Measurements from ENCODE around the gene PDXP. TPM values are rescaled to one million over a fixed set of nuclear protein-coding genes. Genes with fewer than 3 reads are reported as not detected.

The PDXP gene
- total RNA-seq, 1 experiment from 2014 or later, result 36.9 TPM

DNA sequence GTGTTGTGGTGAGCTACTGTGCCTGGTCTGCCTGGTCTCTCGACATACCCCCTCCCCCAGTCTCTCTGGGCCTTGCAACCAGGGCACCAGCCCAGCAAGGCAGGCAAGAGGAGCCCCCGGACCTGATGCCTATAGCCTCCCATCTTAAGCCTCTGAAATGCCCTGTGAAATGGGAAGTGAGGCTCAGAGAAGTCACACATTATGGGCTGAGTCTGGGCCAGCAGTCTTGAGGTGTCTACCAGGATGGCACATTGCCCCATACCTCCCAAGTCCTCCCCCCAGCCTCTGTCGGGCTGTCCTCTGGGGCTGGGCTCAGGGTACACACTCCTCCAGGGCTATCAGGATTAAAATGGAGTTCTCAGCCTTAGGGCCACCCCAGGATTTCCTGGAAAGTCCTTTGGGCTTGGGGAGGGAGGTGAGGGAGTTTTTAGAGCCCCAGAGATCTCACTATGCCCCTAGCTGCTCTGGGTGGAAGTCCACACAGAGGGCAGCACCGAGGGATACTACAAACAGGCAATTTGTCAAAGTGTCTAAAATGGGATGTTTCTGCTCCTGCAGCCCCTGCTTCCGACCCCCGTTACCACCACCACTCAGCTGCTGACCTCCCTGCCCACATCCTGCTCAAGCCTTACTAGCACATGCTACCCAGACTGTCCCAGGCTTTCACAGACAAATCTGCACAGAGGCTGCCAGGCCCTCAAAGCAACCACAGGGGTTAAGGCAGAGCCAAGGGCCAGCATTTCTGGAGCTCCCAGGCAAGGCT is 22.2 kb upstream of the PDXP start:
- Histone ChIP-seq H3K4me2 (ENCODE audit: low read length) (no peak overlapping the region), H3K27ac (ENCODE audit: low read length) (no peak overlapping the region), H3K79me2 (ENCODE audit: low read length) (0 out of 2 replicates have a peak, but pooled peaks cover 6% of the 10 kb centered on the region), H3K4me3 (ENCODE audit: low read length) (no peak overlapping the region), H3K4me1 (ENCODE audit: insufficient read depth, low read length) (peaks cover 9% of the 10 kb centered on the region; the same call in 1 of the 2 replicates), H3K9ac (ENCODE audit: low read length) (no peak overlapping the region), H3K27me3 (ENCODE audit: low read length) (no peaks in the 10 kb centered on the region), H3K36me3 (ENCODE audit: low read depth, low read length) (no peaks in the 10 kb centered on the region), H3F3A (ENCODE audit: low read length, unreplicated experiment) (no peaks in the 10 kb centered on the region), H2AFZ (ENCODE audit: low read length) (no peak overlapping the region), H3K9me3 (ENCODE audit: low read length) (no peaks in the 10 kb centered on the region), H3K9me2 (replicated peaks; ENCODE audit: low read length) (no peaks in the 10 kb centered on the region), H4K20me1 (ENCODE audit: low read length) (no peaks in the 10 kb centered on the region)
- ChIA-PET POLR2A (ENCODE audit: unreplicated experiment) (no interaction called here), CTCF (no interaction called here)
- no TSS peak for BruUV-seq (replicated peaks)
- TF ChIP-seq, protein P1, sequence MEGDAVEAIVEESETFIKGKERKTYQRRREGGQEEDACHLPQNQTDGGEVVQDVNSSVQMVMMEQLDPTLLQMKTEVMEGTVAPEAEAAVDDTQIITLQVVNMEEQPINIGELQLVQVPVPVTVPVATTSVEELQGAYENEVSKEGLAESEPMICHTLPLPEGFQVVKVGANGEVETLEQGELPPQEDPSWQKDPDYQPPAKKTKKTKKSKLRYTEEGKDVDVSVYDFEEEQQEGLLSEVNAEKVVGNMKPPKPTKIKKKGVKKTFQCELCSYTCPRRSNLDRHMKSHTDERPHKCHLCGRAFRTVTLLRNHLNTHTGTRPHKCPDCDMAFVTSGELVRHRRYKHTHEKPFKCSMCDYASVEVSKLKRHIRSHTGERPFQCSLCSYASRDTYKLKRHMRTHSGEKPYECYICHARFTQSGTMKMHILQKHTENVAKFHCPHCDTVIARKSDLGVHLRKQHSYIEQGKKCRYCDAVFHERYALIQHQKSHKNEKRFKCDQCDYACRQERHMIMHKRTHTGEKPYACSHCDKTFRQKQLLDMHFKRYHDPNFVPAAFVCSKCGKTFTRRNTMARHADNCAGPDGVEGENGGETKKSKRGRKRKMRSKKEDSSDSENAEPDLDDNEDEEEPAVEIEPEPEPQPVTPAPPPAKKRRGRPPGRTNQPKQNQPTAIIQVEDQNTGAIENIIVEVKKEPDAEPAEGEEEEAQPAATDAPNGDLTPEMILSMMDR (conservative IDR thresholded peaks at IDR 0.05; ENCODE audit: low read depth, low read length), result 0 out of 2 replicates have a peak, but pooled peaks have one; percentile 10
- no peak for TF ChIP-seq EZH2 (IDR thresholded peaks at IDR 0.05; ENCODE audit: low read length, unreplicated experiment)
- TF ChIP-seq EZH2phosphoT487 (IDR thresholded peaks at IDR 0.05; ENCODE audit: borderline replicate concordance, low read length), result no peak
- ATAC-seq (no peak), DNase-seq (no peak)
- intact Hi-C loops (cut with micrococcal nuclease), result no loop called here

DNA sequence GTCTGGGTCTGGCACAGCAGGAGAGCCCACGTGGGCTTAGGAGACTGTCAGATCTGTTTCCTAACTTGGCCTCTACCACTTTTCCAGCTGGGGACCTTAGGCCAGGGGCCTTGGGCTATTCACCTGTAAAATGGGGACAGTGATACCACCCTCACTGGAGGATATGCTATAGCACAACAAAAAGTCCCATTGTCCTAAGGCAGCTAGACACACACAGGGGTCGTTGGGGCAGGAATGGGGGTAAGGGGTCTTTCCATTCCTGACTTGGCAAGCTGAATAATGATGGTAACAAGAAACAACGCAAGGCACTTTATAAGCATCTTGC is 21.6 kb upstream of the PDXP start:
- Histone ChIP-seq H3K36me3 (ENCODE audit: low read depth, low read length) (no peaks in the 10 kb centered on the region), H3K9me3 (ENCODE audit: low read length) (no peaks in the 10 kb centered on the region), H4K20me1 (ENCODE audit: low read length) (no peaks in the 10 kb centered on the region), H3K27me3 (ENCODE audit: low read length) (no peaks in the 10 kb centered on the region), H3K9ac (ENCODE audit: low read length) (no peak overlapping the region), H3K9me2 (replicated peaks; ENCODE audit: low read length) (no peaks in the 10 kb centered on the region), H3K4me1 (ENCODE audit: insufficient read depth, low read length) (peaks cover 9% of the 10 kb centered on the region; the same call in 1 of the 2 replicates), H3K79me2 (ENCODE audit: low read length) (0 out of 2 replicates have a peak, but pooled peaks cover 6% of the 10 kb centered on the region), H3F3A (ENCODE audit: low read length, unreplicated experiment) (no peaks in the 10 kb centered on the region), H3K4me2 (ENCODE audit: low read length) (no peak overlapping the region), H2AFZ (ENCODE audit: low read length) (no peak overlapping the region), H3K4me3 (ENCODE audit: low read length) (no peak overlapping the region), H3K27ac (ENCODE audit: low read length) (no peak overlapping the region)
- intact Hi-C loops (cut with micrococcal nuclease), result no loop called here
- CTCF ChIA-PET, result no interaction called here
- no peak for ATAC-seq
- no TSS peak for BruUV-seq (replicated peaks)
- no peak for DNase-seq
- no peak for TF ChIP-seq EZH2 (IDR thresholded peaks at IDR 0.05; ENCODE audit: low read length, unreplicated experiment)
- no peak for TF ChIP-seq EZH2phosphoT487 (IDR thresholded peaks at IDR 0.05; ENCODE audit: borderline replicate concordance, low read length)
- POLR2A ChIA-PET (ENCODE audit: unreplicated experiment), result no interaction called here

DNA sequence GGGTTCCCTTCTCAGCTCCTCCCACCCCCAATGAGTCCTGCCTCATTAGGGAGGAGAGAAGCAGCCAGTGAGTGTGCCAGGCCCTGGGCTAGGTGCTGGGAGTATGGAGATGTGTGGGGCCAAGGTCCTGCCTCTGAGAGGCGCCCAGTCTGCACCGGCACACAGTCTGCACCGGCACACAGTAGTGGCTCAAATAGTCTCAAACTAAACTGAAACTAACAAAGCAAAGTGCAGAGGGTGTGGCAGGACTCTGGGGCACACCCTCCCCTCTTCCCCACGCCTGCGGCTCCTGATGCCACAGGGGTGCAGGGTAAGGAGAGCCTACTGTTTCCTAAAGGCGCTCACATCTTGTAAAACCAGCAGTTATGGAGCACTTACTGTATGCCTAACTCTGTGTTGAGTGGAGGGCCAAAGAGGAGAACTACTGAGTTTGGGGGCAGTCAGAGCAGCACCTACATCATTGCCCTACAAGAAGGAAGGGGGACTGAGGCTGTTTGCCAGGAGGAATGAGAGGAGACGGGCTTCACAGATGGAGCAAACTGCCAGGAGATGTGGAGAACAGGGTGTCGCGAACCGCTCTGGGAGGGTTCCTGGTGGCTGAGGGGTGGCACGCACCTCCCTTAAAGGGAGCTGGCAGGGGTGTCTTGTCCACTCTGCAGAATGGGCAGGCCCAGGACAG is 20.0 kb upstream of the PDXP start:
- no peaks in the 10 kb centered on the region for H3F3A ChIP-seq (ENCODE audit: low read length, unreplicated experiment)
- no peaks in the 10 kb centered on the region for H3K27me3 ChIP-seq (ENCODE audit: low read length)
- H3K4me3 ChIP-seq (ENCODE audit: low read length), result no peak overlapping the region
- no peak overlapping the region for H3K4me2 ChIP-seq (ENCODE audit: low read length)
- H3K27ac ChIP-seq (ENCODE audit: low read length), result no peak overlapping the region
- BruUV-seq (replicated peaks), result no TSS peak
- H3K79me2 ChIP-seq (ENCODE audit: low read length), result 0 out of 2 replicates have a peak, but pooled peaks cover 6% of the 10 kb centered on the region
- H3K9ac ChIP-seq (ENCODE audit: low read length), result no peak overlapping the region
- peaks cover 9% of the 10 kb centered on the region; the same call in 1 of the 2 replicates for H3K4me1 ChIP-seq (ENCODE audit: insufficient read depth, low read length)
- H4K20me1 ChIP-seq (ENCODE audit: low read length), result no peaks in the 10 kb centered on the region
- intact Hi-C loops (cut with micrococcal nuclease), result no loop called here
- DNase-seq (no peak), ATAC-seq (peak; percentile 3; the same call in 1 of the 2 replicates)
- TF ChIP-seq, protein P1 (conservative IDR thresholded peaks at IDR 0.05; ENCODE audit: low read depth, low read length), result no peak
- TF ChIP-seq EZH2 (IDR thresholded peaks at IDR 0.05; ENCODE audit: low read length, unreplicated experiment), result no peak
- TF ChIP-seq EZH2phosphoT487 (IDR thresholded peaks at IDR 0.05; ENCODE audit: borderline replicate concordance, low read length), result no peak
- H3K9me2 ChIP-seq (replicated peaks; ENCODE audit: low read length), result no peaks in the 10 kb centered on the region
- ChIA-PET CTCF (no interaction called here), POLR2A (ENCODE audit: unreplicated experiment) (no interaction called here)
- no peaks in the 10 kb centered on the region for H3K36me3 ChIP-seq (ENCODE audit: low read depth, low read length)
- no peak overlapping the region for H2AFZ ChIP-seq (ENCODE audit: low read length)
- H3K9me3 ChIP-seq (ENCODE audit: low read length), result no peaks in the 10 kb centered on the region

All from PC-3 (cell line).